DMS 273 (cell line): Measurements from ENCODE around the gene CLEC14A.

Experiments
- DNase-seq: peaks from one replicate; lab custom pipeline; 2025; ENCODE audit not compliant: unreplicated experiment; lab: John Stamatoyannopoulos, UW

CLEC14A gene

DNA sequence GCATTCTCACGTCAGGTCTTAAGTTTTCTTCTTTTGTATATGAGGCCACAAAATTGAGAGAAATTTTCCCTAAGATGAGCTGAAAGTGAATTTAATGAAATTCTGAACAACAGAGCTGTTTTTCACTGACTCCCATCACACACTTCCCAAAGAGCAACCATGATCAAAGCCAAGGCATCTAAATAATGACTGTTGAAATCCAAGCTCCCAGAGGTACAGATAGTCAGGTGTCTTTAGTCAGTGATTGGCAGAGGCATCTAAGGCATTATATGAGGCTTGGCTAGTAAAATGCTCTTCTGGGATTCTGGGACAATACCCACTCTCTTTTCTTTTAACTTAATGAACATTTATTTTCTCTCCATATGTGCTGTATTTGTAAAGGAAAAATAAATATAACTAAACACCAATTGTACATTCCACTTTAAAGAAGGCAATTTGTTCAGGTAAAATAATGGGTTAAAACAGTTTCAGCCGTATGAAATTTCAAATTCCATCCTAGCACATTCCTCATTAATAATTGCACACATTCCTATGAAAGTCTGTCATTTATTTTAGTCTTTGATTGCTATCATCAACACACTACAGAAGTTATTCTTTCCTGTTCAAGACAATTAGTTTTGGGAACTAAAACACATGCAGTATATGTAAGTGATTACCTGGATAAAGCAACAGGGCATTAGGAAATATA is 49.1 kb downstream of the CLEC14A start:
- no peak for DNase-seq

- DNase-seq, result no peak
Measured at GRCh38 chr14:38205949-38206665, 49.8 kb downstream of the CLEC14A start.

GRCh38 chr14:38205119-38205813 is 50.6 kb downstream of the CLEC14A start:
- no peak for DNase-seq

- no peak for DNase-seq
Measured at GRCh38 chr14:38204719-38205115, 51.2 kb downstream of the CLEC14A start.
